ENCODE measurements around the gene MIPOL1. TPM values are rescaled to one million over a fixed set of nuclear protein-coding genes. Genes with fewer than 3 reads are reported as not detected.
"Not testable (repeated sequence)": the region's sequence is repeated elsewhere in the genome, so short reads cannot be mapped to it uniquely, and the experiment has no call there.

The MIPOL1 gene
- total and polyA plus RNA-seq, 2 experiments from 2014 or later: 5.7 to 5.9 TPM

GRCh38 chr14:37157987-37158386, 39.8 kb upstream of the MIPOL1 start:
- Histone ChIP-seq H3K27me3 (replicated peaks; ENCODE audit: insufficient read depth) (0 out of 2 replicates have a peak, but pooled peaks cover 9% of the 10 kb centered on the region), H3K4me3 (no peak overlapping the region)
- in situ Hi-C loops (cut with MboI): no loop called here

GRCh38 chr14:37162307-37162706, 35.4 kb upstream of the MIPOL1 start:
- 0 out of 2 replicates have a peak, but pooled peaks cover 16% of the 10 kb centered on the region for H3K27me3 ChIP-seq (replicated peaks; ENCODE audit: insufficient read depth)
- H3K9me3 ChIP-seq (ENCODE audit: low read depth); in situ Hi-C loops (cut with MboI); H3K27ac ChIP-seq; H3K9me2 ChIP-seq (ENCODE audit: insufficient read depth); H3K79me2 ChIP-seq (ENCODE audit: insufficient read depth); H3K4me3 ChIP-seq; H3K36me3 ChIP-seq (ENCODE audit: low read depth); H3K4me1 ChIP-seq (ENCODE audit: insufficient read depth); H3K4me2 ChIP-seq (ENCODE audit: unreplicated experiment); DNase-seq; H3K9ac ChIP-seq; H4K20me1 ChIP-seq (ENCODE audit: insufficient read depth); H3F3A ChIP-seq (ENCODE audit: insufficient read depth); H2AFZ ChIP-seq: not testable (repeated sequence)
- 50% methylated on average over 2 of the region's 2 CpGs; no CpG with 5 or more reads in 1 of the 2 experiments for WGBS, 2 experiments (ENCODE audit: low coverage in 1 of 2, low lambda C conversion rate in 2 of 2, missing lambda C conversion rate in 2 of 2)

More at GRCh38 chr14:37157987-37158386, 39.8 kb upstream of the MIPOL1 start:
- no peak for DNase-seq
- H3F3A ChIP-seq (ENCODE audit: insufficient read depth): no peaks in the 10 kb centered on the region
- 49 to 70% methylated on average over 2 of the region's 2 CpGs for WGBS, 2 experiments (ENCODE audit: low coverage in 1 of 2, low lambda C conversion rate in 2 of 2, missing lambda C conversion rate in 2 of 2)
- no peaks in the 10 kb centered on the region for H3K36me3 ChIP-seq (ENCODE audit: low read depth)
- H3K9me2 ChIP-seq (ENCODE audit: insufficient read depth): no peaks in the 10 kb centered on the region
- H3K9ac ChIP-seq: no peak overlapping the region
- H3K9me3 ChIP-seq (ENCODE audit: low read depth): no peaks in the 10 kb centered on the region
- TF ChIP-seq EZH2 (IDR thresholded peaks at IDR 0.05; ENCODE audit: insufficient read depth, poor library complexity, severe bottlenecking) (no peak), EZH2phosphoT487 (IDR thresholded peaks at IDR 0.05; ENCODE audit: insufficient read depth, low read depth) (no peak)
- no peaks in the 10 kb centered on the region for H4K20me1 ChIP-seq (ENCODE audit: insufficient read depth)
- H3K27ac ChIP-seq: no peak overlapping the region
- no peaks in the 10 kb centered on the region for H3K4me1 ChIP-seq (ENCODE audit: insufficient read depth)
- no peak overlapping the region for H3K4me2 ChIP-seq (ENCODE audit: unreplicated experiment)
- no peak overlapping the region for H2AFZ ChIP-seq
- H3K79me2 ChIP-seq (ENCODE audit: insufficient read depth): no peaks in the 10 kb centered on the region

- H2AFZ ChIP-seq: no peak overlapping the region
- H3K9ac ChIP-seq: no peak overlapping the region
- H3K79me2 ChIP-seq (ENCODE audit: insufficient read depth): no peaks in the 10 kb centered on the region
- H3K9me2 ChIP-seq (ENCODE audit: insufficient read depth): no peaks in the 10 kb centered on the region
- H3K27me3 ChIP-seq (replicated peaks; ENCODE audit: insufficient read depth): 0 out of 2 replicates have a peak, but pooled peaks cover 7% of the 10 kb centered on the region
- H3F3A ChIP-seq (ENCODE audit: insufficient read depth): no peaks in the 10 kb centered on the region
- TF ChIP-seq EZH2phosphoT487 (IDR thresholded peaks at IDR 0.05; ENCODE audit: insufficient read depth, low read depth): no peak
- TF ChIP-seq EZH2 (IDR thresholded peaks at IDR 0.05; ENCODE audit: insufficient read depth, poor library complexity, severe bottlenecking): no peak
- in situ Hi-C loops (cut with MboI): no loop called here
- H3K4me1 ChIP-seq (ENCODE audit: insufficient read depth): no peaks in the 10 kb centered on the region
- no peaks in the 10 kb centered on the region for H4K20me1 ChIP-seq (ENCODE audit: insufficient read depth)
- DNase-seq: no peak
- no peak overlapping the region for H3K27ac ChIP-seq
- H3K4me2 ChIP-seq (ENCODE audit: unreplicated experiment): no peak overlapping the region
- H3K9me3 ChIP-seq (ENCODE audit: low read depth): no peaks in the 10 kb centered on the region
- 44 to 46% methylated on average over 3 of the region's 3 CpGs for WGBS, 2 experiments (ENCODE audit: low coverage in 1 of 2, low lambda C conversion rate in 2 of 2, missing lambda C conversion rate in 2 of 2)
- H3K36me3 ChIP-seq (ENCODE audit: low read depth): no peaks in the 10 kb centered on the region
- no peak overlapping the region for H3K4me3 ChIP-seq
Observed at GRCh38 chr14:37165794-37166193, 31.9 kb upstream of the MIPOL1 start.

- no peaks in the 10 kb centered on the region for H3K79me2 ChIP-seq (ENCODE audit: insufficient read depth)
- no peak overlapping the region for H3K4me3 ChIP-seq
- DNase-seq: no peak
- no peaks in the 10 kb centered on the region for H3K9me3 ChIP-seq (ENCODE audit: low read depth)
- H3K27ac ChIP-seq: no peak overlapping the region
- no peaks in the 10 kb centered on the region for H4K20me1 ChIP-seq (ENCODE audit: insufficient read depth)
- TF ChIP-seq EZH2 (IDR thresholded peaks at IDR 0.05; ENCODE audit: insufficient read depth, poor library complexity, severe bottlenecking) (no peak), EZH2phosphoT487 (IDR thresholded peaks at IDR 0.05; ENCODE audit: insufficient read depth, low read depth) (no peak)
- H3K9me2 ChIP-seq (ENCODE audit: insufficient read depth): no peaks in the 10 kb centered on the region
- no peaks in the 10 kb centered on the region for H3F3A ChIP-seq (ENCODE audit: insufficient read depth)
- no peak overlapping the region for H3K4me2 ChIP-seq (ENCODE audit: unreplicated experiment)
- no peak overlapping the region for H2AFZ ChIP-seq
- WGBS, 2 experiments (ENCODE audit: low coverage in 1 of 2, low lambda C conversion rate in 2 of 2, missing lambda C conversion rate in 2 of 2): 76% methylated on average over 10 of the region's 10 CpGs
- no peaks in the 10 kb centered on the region for H3K36me3 ChIP-seq (ENCODE audit: low read depth)
- H3K4me1 ChIP-seq (ENCODE audit: insufficient read depth): no peaks in the 10 kb centered on the region
- 0 out of 2 replicates have a peak, but pooled peaks cover 7% of the 10 kb centered on the region for H3K27me3 ChIP-seq (replicated peaks; ENCODE audit: insufficient read depth)
- in situ Hi-C loops (cut with MboI): no loop called here
- no peak overlapping the region for H3K9ac ChIP-seq
Observed at GRCh38 chr14:37167151-37168047, 30.3 kb upstream of the MIPOL1 start.
